ENCODE data around the gene GPBP1. TPM values are rescaled to one million over a fixed set of nuclear protein-coding genes. Genes with fewer than 3 reads are reported as not detected.

The GPBP1 gene
- total and polyA plus RNA-seq, 7 donors, result 37.3 to 74.0 (median 53.1) TPM

- H3K27ac ChIP-seq, result no peak overlapping the region
- TF ChIP-seq, protein P1, sequence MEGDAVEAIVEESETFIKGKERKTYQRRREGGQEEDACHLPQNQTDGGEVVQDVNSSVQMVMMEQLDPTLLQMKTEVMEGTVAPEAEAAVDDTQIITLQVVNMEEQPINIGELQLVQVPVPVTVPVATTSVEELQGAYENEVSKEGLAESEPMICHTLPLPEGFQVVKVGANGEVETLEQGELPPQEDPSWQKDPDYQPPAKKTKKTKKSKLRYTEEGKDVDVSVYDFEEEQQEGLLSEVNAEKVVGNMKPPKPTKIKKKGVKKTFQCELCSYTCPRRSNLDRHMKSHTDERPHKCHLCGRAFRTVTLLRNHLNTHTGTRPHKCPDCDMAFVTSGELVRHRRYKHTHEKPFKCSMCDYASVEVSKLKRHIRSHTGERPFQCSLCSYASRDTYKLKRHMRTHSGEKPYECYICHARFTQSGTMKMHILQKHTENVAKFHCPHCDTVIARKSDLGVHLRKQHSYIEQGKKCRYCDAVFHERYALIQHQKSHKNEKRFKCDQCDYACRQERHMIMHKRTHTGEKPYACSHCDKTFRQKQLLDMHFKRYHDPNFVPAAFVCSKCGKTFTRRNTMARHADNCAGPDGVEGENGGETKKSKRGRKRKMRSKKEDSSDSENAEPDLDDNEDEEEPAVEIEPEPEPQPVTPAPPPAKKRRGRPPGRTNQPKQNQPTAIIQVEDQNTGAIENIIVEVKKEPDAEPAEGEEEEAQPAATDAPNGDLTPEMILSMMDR (IDR thresholded peaks at IDR 0.05), result no peak
- no peaks in the 10 kb centered on the region for H3K27me3 ChIP-seq (ENCODE audit: insufficient read depth in 3 of 3, low read length in 2 of 3)
- no peak overlapping the region for H3K4me3 ChIP-seq
- intact Hi-C loops (cut with DNase I), result no loop called here
- no peaks in the 10 kb centered on the region for H3K9me3 ChIP-seq
- DNase-seq, result no peak
- WGBS, 3 donors, result 81 to 84% (median 81%) methylated on average over 6 of the region's 6 CpGs
- H3K4me1 ChIP-seq, result no peaks in the 10 kb centered on the region
- no peak for ATAC-seq
- no peaks in the 10 kb centered on the region for H3K36me3 ChIP-seq (ENCODE audit: insufficient read depth in 1 of 2, low read depth in 1 of 2)
Observed at GRCh38 chr5:57311921-57312735, 138.3 kb downstream of the GPBP1 start.

- WGBS, 3 donors, result 91 to 95% (median 92%) methylated on average over 3 of the region's 3 CpGs
- Histone ChIP-seq H3K27ac (no peak overlapping the region), H3K4me3 (no peak overlapping the region), H3K27me3 (ENCODE audit: insufficient read depth in 3 of 3, low read length in 2 of 3) (no peaks in the 10 kb centered on the region), H3K36me3 (ENCODE audit: insufficient read depth in 1 of 2, low read depth in 1 of 2) (no peaks in the 10 kb centered on the region), H3K9me3 (no peaks in the 10 kb centered on the region), H3K4me1 (no peaks in the 10 kb centered on the region)
- DNase-seq (no peak), ATAC-seq (no peak)
- intact Hi-C loops (cut with DNase I), result no loop called here
- TF ChIP-seq, protein P1 (IDR thresholded peaks at IDR 0.05), result no peak
Observed at GRCh38 chr5:57313716-57314115, 139.9 kb downstream of the GPBP1 start.

Other genes starting within 250 kb of the GPBP1 start
- 10 to 100 TPM; 11.9 to 20.5 (median 14.7) TPM for gene MIER3, start 221.9 kb upstream of the GPBP1 start, total RNA-seq
- gene MIER3, start 221.9 kb upstream of the GPBP1 start, polyA plus RNA-seq, result 10 to 100 TPM in 1 of 3 donors, 1 to 10 TPM in 2; 4.8 to 11.2 (median 5.3) TPM